Gastroesophageal sphincter (tissue), 4 donors: ENCODE results near the gene PIP5K1C. TPM values are rescaled to one million over a fixed set of nuclear protein-coding genes. Genes with fewer than 3 reads are reported as not detected.

Source experiments
- ATAC-seq: fragments of 150-250 bp; one replicate; pipeline ENCODE4 v1.9.1; 2016; ENCODE audit warnings: mild to moderate bottlenecking, moderate library complexity
- H3K27ac ChIP-seq, 4 donors: fragments of 200-600 bp; sonication (generic) in 3 of 4; 1 replicate in 3 of 4; 2 replicates in 1 of 4; pipeline ENCODE4 v1.5.1; 2016 to 2019
- H3K27me3 ChIP-seq: fragments of 200-600 bp; sonication (generic); one replicate; pipeline ENCODE4 v1.5.1; 2019
- H3K36me3 ChIP-seq, 2 donors: fragments of 200-600 bp; sonication (generic); one replicate each; pipeline ENCODE4 v1.5.1; 2019; ENCODE audit warnings: control low read depth in 1 of 2
- H3K4me1 ChIP-seq, 3 donors: fragments of 200-600 bp; sonication (generic); 1 replicate in 2 of 3; 2 replicates in 1 of 3; pipeline ENCODE4 v1.5.1; 2016 to 2019; ENCODE audit warnings: control low read depth in 2 of 3
- H3K4me3 ChIP-seq, 2 donors: fragments of 200-600 bp; sonication (generic); one replicate each; pipeline ENCODE4 v1.5.1; 2019; ENCODE audit warnings: mild to moderate bottlenecking in 1 of 2, moderate library complexity in 1 of 2
- H3K9me3 ChIP-seq, 3 donors: fragments of 200-600 bp; sonication (generic); one replicate each; pipeline ENCODE4 v1.5.1; 2017 to 2019; ENCODE audit warnings: control low read depth in 2 of 3
- EP300 ChIP-seq: sonication (generic); formaldehyde crosslinking; IDR thresholded peaks from one replicate; pipeline ENCODE4 v1.6.1; 2017; ENCODE audit warnings: antibody characterized with exemption, mild to moderate bottlenecking
- POLR2A ChIP-seq, 2 donors: fragments of 450-650 bp; IDR thresholded peaks; one replicate each; pipeline ENCODE4 v1.6.1; 2017; ENCODE audit warnings: antibody characterized with exemption in 2 of 2, mild to moderate bottlenecking in 2 of 2, moderate library complexity in 1 of 2
- POLR2AphosphoS5 ChIP-seq: sonication (generic); formaldehyde crosslinking; IDR thresholded peaks from one replicate; pipeline ENCODE4 v1.6.1; 2017; ENCODE audit warnings: antibody characterized with exemption
- WGBS, 2 donors: methylation state at CpG; one replicate each; pipeline ENCODE4 v1.1.5; 2018; ENCODE audit warnings: low coverage in 1 of 2; 5-methylcytosine and 5-hydroxymethylcytosine counted together
- total RNA-seq, 4 donors: library from RNA; depleted of rRNA; stranded (reverse); fragments of >200 nt; gene quantifications; one replicate each; pipeline ENCODE4 v1.1.0, GENCODE V29; 2016
- TF ChIP-seq, protein P1 (sequence below), 4 experiments: fragments of 200-600 bp in 2 of 4; fragments of 450-650 bp in 2 of 4; sonication (generic) in 1 of 4; IDR thresholded peaks; one replicate each; pipeline ENCODE4 v1.5.1; 2017 to 2019; ENCODE audit warnings: antibody characterized with exemption in 4 of 4, mild to moderate bottlenecking in 2 of 4, moderate library complexity in 2 of 4

Gene PIP5K1C
- total RNA-seq, 4 donors from 2014 or later: 50.8 to 165 (median 61.5) TPM

DNA sequence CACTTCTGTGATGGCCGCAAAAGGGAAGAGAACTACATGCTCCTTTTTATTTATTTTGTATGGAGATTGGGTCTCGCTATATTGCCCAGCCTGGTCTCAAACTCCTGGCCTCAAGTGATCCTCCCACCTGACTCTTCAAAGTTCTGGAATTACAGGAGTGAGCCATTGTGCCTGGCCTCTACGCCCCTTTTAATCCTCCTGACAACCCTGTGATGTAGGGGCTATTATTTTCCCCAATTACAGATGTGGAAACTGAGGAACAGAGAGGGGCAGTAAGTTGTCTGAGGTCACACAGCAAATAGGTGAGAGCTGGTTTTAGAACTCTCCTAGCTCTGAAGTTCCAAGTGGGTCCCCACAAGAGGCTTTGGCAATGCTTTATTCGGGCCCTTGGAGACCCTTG lies 19.6 kb upstream of the PIP5K1C start:
- ATAC-seq: no peak
- H3K36me3 ChIP-seq: no peaks in the 10 kb centered on the region
- H3K9me3 ChIP-seq: no peaks in the 10 kb centered on the region
- H3K4me3 ChIP-seq: no peak overlapping the region
- 82 to 100% methylated on average over 1 to 4 of the region's 4 CpGs for WGBS, 2 donors
- no peak overlapping the region for H3K27ac ChIP-seq
- H3K4me1 ChIP-seq: peaks cover 0 to 33% (median 9%) of the 10 kb centered on the region in 3 donors
- TF ChIP-seq POLR2AphosphoS5 (no peak), POLR2A (IDR thresholded peaks at IDR 0.05) (no peak), EP300 (no peak)
- TF ChIP-seq, protein P1, sequence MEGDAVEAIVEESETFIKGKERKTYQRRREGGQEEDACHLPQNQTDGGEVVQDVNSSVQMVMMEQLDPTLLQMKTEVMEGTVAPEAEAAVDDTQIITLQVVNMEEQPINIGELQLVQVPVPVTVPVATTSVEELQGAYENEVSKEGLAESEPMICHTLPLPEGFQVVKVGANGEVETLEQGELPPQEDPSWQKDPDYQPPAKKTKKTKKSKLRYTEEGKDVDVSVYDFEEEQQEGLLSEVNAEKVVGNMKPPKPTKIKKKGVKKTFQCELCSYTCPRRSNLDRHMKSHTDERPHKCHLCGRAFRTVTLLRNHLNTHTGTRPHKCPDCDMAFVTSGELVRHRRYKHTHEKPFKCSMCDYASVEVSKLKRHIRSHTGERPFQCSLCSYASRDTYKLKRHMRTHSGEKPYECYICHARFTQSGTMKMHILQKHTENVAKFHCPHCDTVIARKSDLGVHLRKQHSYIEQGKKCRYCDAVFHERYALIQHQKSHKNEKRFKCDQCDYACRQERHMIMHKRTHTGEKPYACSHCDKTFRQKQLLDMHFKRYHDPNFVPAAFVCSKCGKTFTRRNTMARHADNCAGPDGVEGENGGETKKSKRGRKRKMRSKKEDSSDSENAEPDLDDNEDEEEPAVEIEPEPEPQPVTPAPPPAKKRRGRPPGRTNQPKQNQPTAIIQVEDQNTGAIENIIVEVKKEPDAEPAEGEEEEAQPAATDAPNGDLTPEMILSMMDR (IDR thresholded peaks at IDR 0.05): no peak
- H3K27me3 ChIP-seq: peaks cover 65% of the 10 kb centered on the region

- no peak overlapping the region for H3K27ac ChIP-seq
- H3K4me1 ChIP-seq: peaks cover 0 to 23% (median 3%) of the 10 kb centered on the region in 3 donors
- no peak for TF ChIP-seq POLR2A (IDR thresholded peaks at IDR 0.05)
- H3K36me3 ChIP-seq: no peaks in the 10 kb centered on the region
- 40 to 77% methylated on average over 1 to 10 of the region's 16 CpGs for WGBS, 2 donors
- ATAC-seq: no peak
- H3K9me3 ChIP-seq: no peaks in the 10 kb centered on the region
- peaks cover 30% of the 10 kb centered on the region for H3K27me3 ChIP-seq
- no peak overlapping the region for H3K4me3 ChIP-seq
Measured at GRCh38 chr19:3716147-3716668, 15.9 kb upstream of the PIP5K1C start.

- no peaks in the 10 kb centered on the region for H3K36me3 ChIP-seq
- no peak overlapping the region for H3K4me3 ChIP-seq
- no peaks in the 10 kb centered on the region for H3K27me3 ChIP-seq
- WGBS, 2 donors: 16 to 31% methylated on average over 7 to 11 of the region's 23 CpGs
- H3K27ac ChIP-seq: no peak overlapping the region
- peaks cover 0 to 12% (median 0%) of the 10 kb centered on the region in 3 donors for H3K4me1 ChIP-seq
- H3K9me3 ChIP-seq: no peaks in the 10 kb centered on the region
- TF ChIP-seq POLR2A (IDR thresholded peaks at IDR 0.05): no peak
- TF ChIP-seq, protein P1 (IDR thresholded peaks at IDR 0.05): no peak
- TF ChIP-seq POLR2AphosphoS5: no peak
- TF ChIP-seq EP300: no peak
- no peak for ATAC-seq
Measured at GRCh38 chr19:3712663-3713611, 12.7 kb upstream of the PIP5K1C start.

DNA sequence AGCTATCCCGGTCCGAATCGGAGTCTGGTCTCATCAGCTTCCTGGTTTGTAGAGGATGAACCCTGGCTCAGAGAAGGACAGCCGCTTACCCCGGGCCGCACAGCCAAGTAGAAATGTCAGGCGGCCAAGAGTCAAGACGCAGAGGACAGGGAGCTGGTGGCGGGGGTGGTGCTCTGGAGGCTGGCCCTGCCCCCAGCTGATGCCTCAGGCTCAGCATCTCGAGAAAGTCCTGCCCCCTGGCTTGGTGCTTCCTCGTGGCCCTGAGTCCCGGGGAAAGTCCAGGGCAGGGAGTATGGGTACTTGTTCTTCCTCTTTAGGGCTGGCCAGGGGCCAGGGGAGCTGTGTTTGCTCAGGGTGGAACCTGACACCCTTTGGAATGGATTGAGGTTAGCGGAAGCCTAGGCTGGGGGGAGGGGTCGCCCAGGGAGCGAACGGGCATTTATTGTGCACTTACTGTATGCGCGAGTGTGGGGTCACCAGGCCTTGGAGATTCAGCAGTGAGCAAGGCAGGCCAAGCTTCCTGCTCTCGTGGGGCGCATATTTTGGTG lies 10.1 kb upstream of the PIP5K1C start:
- no peak overlapping the region for H3K27ac ChIP-seq
- H3K9me3 ChIP-seq: no peaks in the 10 kb centered on the region
- no peaks in the 10 kb centered on the region for H3K36me3 ChIP-seq
- 41 to 47% methylated on average over 5 to 14 of the region's 20 CpGs for WGBS, 2 donors
- H3K4me3 ChIP-seq: no peak overlapping the region
- TF ChIP-seq, protein P1 (IDR thresholded peaks at IDR 0.05): no peak
- TF ChIP-seq POLR2A (IDR thresholded peaks at IDR 0.05) (no peak), POLR2AphosphoS5 (no peak), EP300 (no peak)
- ATAC-seq: peak; percentile 71
- no peaks in the 10 kb centered on the region for H3K27me3 ChIP-seq
- peaks cover 0 to 12% (median 0%) of the 10 kb centered on the region in 3 donors for H3K4me1 ChIP-seq

- H3K27me3 ChIP-seq: no peaks in the 10 kb centered on the region
- TF ChIP-seq, protein P1 (IDR thresholded peaks at IDR 0.05): no peak
- TF ChIP-seq EP300: no peak
- no peak for TF ChIP-seq POLR2AphosphoS5
- no peak for TF ChIP-seq POLR2A (IDR thresholded peaks at IDR 0.05)
- H3K9me3 ChIP-seq: no peaks in the 10 kb centered on the region
- no peak within 1 kb of the TSS for H3K4me3 ChIP-seq
- 20% methylated on average over 1 of the region's 24 CpGs; no CpG with 5 or more reads in 1 of the 2 donors for WGBS, 2 donors
- H3K4me1 ChIP-seq: peaks cover 0 to 12% (median 0%) of the 10 kb centered on the region in 3 donors
- ATAC-seq: no peak
- H3K36me3 ChIP-seq: no peaks in the 10 kb centered on the region
- H3K27ac ChIP-seq: no peak within 1 kb of the TSS
Measured at GRCh38 chr19:3708207-3708931, 8.1 kb upstream of the PIP5K1C start, which contains the start of gene TJP3. Gene TJP3 (plus strand): TSS chr19:3708384. CDS start chr19:3728433, 20,049 bp downstream.
